HCT116 (cell line): ENCODE measurements around the gene RENBP. TPM values are rescaled to one million over a fixed set of nuclear protein-coding genes. Genes with fewer than 3 reads are reported as not detected.

Experiments
- ATAC-seq: fragments of 200-7000 bp; cut with Tn5 transposase; 2 replicates; pipeline ENCODE4 v1.9.1; 2020; ENCODE audit warnings: mild to moderate bottlenecking, moderate library complexity
- BruUV-seq: library from RNA; stranded (reverse); fragments of 400-500 nt; replicated peaks from 2 replicates; lab custom pipeline; 2021; lab: Mats Ljungman, UMichigan
- CTCF ChIA-PET: fragments of 300-600 bp; sonication (Branson Sonifier 250); formaldehyde crosslinking; loops from one replicate; lab custom pipeline; 2021; ENCODE audit warnings: antibody characterized with exemption; lab: Charles Lee
- POLR2A ChIA-PET: fragments of 300-600, 350-600 bp; sonication (Branson Sonifier 250); formaldehyde crosslinking; loops from one replicate; lab custom pipeline; 2021; ENCODE audit warnings: antibody characterized with exemption; lab: Charles Lee
- RAD21 ChIA-PET, 2 experiments: fragments of 300-600 bp; sonication (Branson Sonifier 250); formaldehyde crosslinking; loops; one replicate each; lab custom pipeline; 2023; ENCODE audit warnings: low total read pairs in 2 of 2; ENCODE audit not compliant: uncharacterized antibody in 2 of 2, unreplicated experiment in 2 of 2, low non-redundant PET in 1 of 2; lab: Charles Lee
- DNase-seq: peaks from one replicate; pipeline ENCODE4 v3.0.0-alpha.2; 2010; ENCODE audit warnings: low read depth, low spot score
- H2AFZ ChIP-seq: fragments of 200-600 bp; shearing (Covaris generic), sonication (generic); 2 replicates; pipeline ENCODE4 v1.6.1; 2017; ENCODE audit warnings: low read depth, mixed run types, mixed read lengths, antibody characterized with exemption, low read length; ENCODE audit not compliant: poor library complexity, severe bottlenecking
- H3K27ac ChIP-seq: 2 replicates; pipeline ENCODE4 v1.5.1; 2012; ENCODE audit warnings: low read depth, low read length
- H3K27me3 ChIP-seq: fragments of 200-600 bp; sonication (generic); 2 replicates; pipeline ENCODE4 v1.6.1; 2016; ENCODE audit warnings: mixed run types, low read length, mixed read lengths; ENCODE audit not compliant: insufficient read depth
- H3K36me3 ChIP-seq, 2 experiments: fragments of 200-500 bp in 1 of 2; fragments of 200-600 bp in 1 of 2; sonication (Bioruptor generic) in 1 of 2; sonication (generic) in 1 of 2; 2 replicates each; pipeline versions ENCODE4 v1.5.1 to v1.6.1; 2014 to 2016; ENCODE audit warnings: low read length in 2 of 2, inconsistent platforms in 1 of 2, mixed read lengths in 1 of 2, mixed run types in 1 of 2; ENCODE audit not compliant: insufficient read depth in 2 of 2, control insufficient read depth in 1 of 2
- H3K4me1 ChIP-seq, 2 experiments: fragments of 200-600 bp in 1 of 2; sonication (generic) in 1 of 2; 2 replicates each; pipeline versions ENCODE4 v1.5.1 to v1.6.1; 2012 to 2017; ENCODE audit warnings: low read length in 2 of 2, inconsistent platforms in 1 of 2, mild to moderate bottlenecking in 1 of 2, mixed read lengths in 1 of 2, mixed run types in 1 of 2, moderate library complexity in 1 of 2; ENCODE audit not compliant: insufficient read depth in 2 of 2, control insufficient read depth in 1 of 2
- H3K4me2 ChIP-seq: fragments of 200-600 bp; sonication (generic); 2 replicates; pipeline ENCODE4 v1.6.1; 2017; ENCODE audit warnings: mixed run types, low read length, mixed read lengths
- H3K4me3 ChIP-seq, 2 experiments: fragments of 200-600 bp in 1 of 2; sonication (generic) in 1 of 2; replicated peaks in 1 of 2; 2 replicates each; pipeline ENCODE4 v1.5.1; 2011 to 2016; ENCODE audit warnings: low read length in 2 of 2, control low read depth in 1 of 2, low read depth in 1 of 2, mild to moderate bottlenecking in 1 of 2, mixed read lengths in 1 of 2, mixed run types in 1 of 2
- H3K79me2 ChIP-seq: fragments of 200-600 bp; sonication (generic); 2 replicates; pipeline ENCODE4 v1.6.1; 2017; ENCODE audit warnings: mild to moderate bottlenecking, mixed run types, low read length, moderate library complexity, mixed read lengths; ENCODE audit not compliant: insufficient read depth
- H3K9ac ChIP-seq: fragments of 200-600 bp; sonication (generic); 2 replicates; pipeline ENCODE4 v1.6.1; 2016; ENCODE audit warnings: low read length, mixed read lengths
- H3K9me2 ChIP-seq: fragments of 200-600 bp; sonication (generic), shearing (Covaris generic); 2 replicates; pipeline ENCODE4 v1.6.1; 2017; ENCODE audit warnings: mixed run types, mild to moderate bottlenecking, moderate library complexity; ENCODE audit not compliant: insufficient read depth
- H3K9me3 ChIP-seq, 2 experiments: fragments of 200-500 bp in 1 of 2; fragments of 200-600 bp in 1 of 2; sonication (Bioruptor generic) in 1 of 2; sonication (generic) in 1 of 2; 2 replicates each; pipeline ENCODE4 v1.6.1; 2014 to 2017; ENCODE audit warnings: low read length in 2 of 2, mixed read lengths in 2 of 2, inconsistent platforms in 1 of 2, low read depth in 1 of 2, mild to moderate bottlenecking in 1 of 2, mixed run types in 1 of 2, moderate library complexity in 1 of 2; ENCODE audit not compliant: control insufficient read depth in 1 of 2, insufficient read depth in 1 of 2
- H4K20me1 ChIP-seq: fragments of 200-600 bp; sonication (generic), shearing (Covaris generic); 2 replicates; pipeline ENCODE4 v1.6.1; 2017; ENCODE audit warnings: mixed run types, mild to moderate bottlenecking, moderate library complexity; ENCODE audit not compliant: insufficient read depth
- EZH2 ChIP-seq: fragments of 200-600 bp; sonication (generic); IDR thresholded peaks from 2 replicates; pipeline ENCODE4 v1.6.1; 2017; ENCODE audit warnings: antibody characterized with exemption, mixed run types
- SP1 ChIP-seq: IDR thresholded peaks from 2 replicates; pipeline ENCODE4 v1.6.1; 2012; ENCODE audit warnings: low read depth
- SRF ChIP-seq: IDR thresholded peaks from 2 replicates; pipeline ENCODE4 v1.6.1; 2012; ENCODE audit warnings: low read depth
- TCF7L2 ChIP-seq: IDR thresholded peaks from 2 replicates; pipeline ENCODE4 v1.7.0; 2011; ENCODE audit warnings: borderline replicate concordance, inconsistent platforms; ENCODE audit not compliant: insufficient read depth, insufficient read length; ENCODE audit errors: extremely low read depth
- intact Hi-C: fragments of 100-400 bp; cut with micrococcal nuclease; formaldehyde crosslinking; loops from 2 replicates; pipeline ENCODE4 v1.10.0; 2022
- total RNA-seq: library from RNA; stranded (reverse); gene quantifications from one replicate; pipeline ENCODE4 v1.2.1, GENCODE V29; 2021; ENCODE audit not compliant: unreplicated experiment
- TF ChIP-seq, protein P1 (sequence below): IDR thresholded peaks from 2 replicates; pipeline ENCODE4 v1.6.1; 2012; ENCODE audit warnings: low read depth
- TF ChIP-seq, protein P2 (sequence below): IDR thresholded peaks from 2 replicates; pipeline ENCODE4 v1.6.1; 2012

RENBP gene
- total RNA-seq, 1 experiment from 2014 or later: 1.3 TPM

- H3K9me2 ChIP-seq: no peaks in the 10 kb centered on the region
- H3K9ac ChIP-seq: no peak overlapping the region
- POLR2A ChIA-PET: no interaction called here
- ATAC-seq (no peak), DNase-seq (no peak)
- H3K36me3 ChIP-seq: peaks cover 0 to 17% of the 10 kb centered on the region in 2 experiments; a peak in 1 of 4 replicates
- H3K27me3 ChIP-seq: no peaks in the 10 kb centered on the region
- H3K9me3 ChIP-seq: no peaks in the 10 kb centered on the region
- intact Hi-C loops: loop anchor here (2.0 kb wide), 1 partner anchor 187 kb away; the partner anchor contains the start of gene PLXNB3
- H3K4me1 ChIP-seq: no peaks in the 10 kb centered on the region; a peak in 1 of 4 replicates
- H3K27ac ChIP-seq: no peak overlapping the region
- no peak overlapping the region for H3K4me3 ChIP-seq
- BruUV-seq: no TSS peak
- TF ChIP-seq SP1 (no peak), SRF (no peak), EZH2 (no peak), TCF7L2 (no peak)
- TF ChIP-seq, protein P1, sequence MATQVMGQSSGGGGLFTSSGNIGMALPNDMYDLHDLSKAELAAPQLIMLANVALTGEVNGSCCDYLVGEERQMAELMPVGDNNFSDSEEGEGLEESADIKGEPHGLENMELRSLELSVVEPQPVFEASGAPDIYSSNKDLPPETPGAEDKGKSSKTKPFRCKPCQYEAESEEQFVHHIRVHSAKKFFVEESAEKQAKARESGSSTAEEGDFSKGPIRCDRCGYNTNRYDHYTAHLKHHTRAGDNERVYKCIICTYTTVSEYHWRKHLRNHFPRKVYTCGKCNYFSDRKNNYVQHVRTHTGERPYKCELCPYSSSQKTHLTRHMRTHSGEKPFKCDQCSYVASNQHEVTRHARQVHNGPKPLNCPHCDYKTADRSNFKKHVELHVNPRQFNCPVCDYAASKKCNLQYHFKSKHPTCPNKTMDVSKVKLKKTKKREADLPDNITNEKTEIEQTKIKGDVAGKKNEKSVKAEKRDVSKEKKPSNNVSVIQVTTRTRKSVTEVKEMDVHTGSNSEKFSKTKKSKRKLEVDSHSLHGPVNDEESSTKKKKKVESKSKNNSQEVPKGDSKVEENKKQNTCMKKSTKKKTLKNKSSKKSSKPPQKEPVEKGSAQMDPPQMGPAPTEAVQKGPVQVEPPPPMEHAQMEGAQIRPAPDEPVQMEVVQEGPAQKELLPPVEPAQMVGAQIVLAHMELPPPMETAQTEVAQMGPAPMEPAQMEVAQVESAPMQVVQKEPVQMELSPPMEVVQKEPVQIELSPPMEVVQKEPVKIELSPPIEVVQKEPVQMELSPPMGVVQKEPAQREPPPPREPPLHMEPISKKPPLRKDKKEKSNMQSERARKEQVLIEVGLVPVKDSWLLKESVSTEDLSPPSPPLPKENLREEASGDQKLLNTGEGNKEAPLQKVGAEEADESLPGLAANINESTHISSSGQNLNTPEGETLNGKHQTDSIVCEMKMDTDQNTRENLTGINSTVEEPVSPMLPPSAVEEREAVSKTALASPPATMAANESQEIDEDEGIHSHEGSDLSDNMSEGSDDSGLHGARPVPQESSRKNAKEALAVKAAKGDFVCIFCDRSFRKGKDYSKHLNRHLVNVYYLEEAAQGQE: no peak
- TF ChIP-seq, protein P2, sequence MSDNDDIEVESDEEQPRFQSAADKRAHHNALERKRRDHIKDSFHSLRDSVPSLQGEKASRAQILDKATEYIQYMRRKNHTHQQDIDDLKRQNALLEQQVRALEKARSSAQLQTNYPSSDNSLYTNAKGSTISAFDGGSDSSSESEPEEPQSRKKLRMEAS: no peak
- H3K4me2 ChIP-seq: no peak overlapping the region
- H3K79me2 ChIP-seq: no peaks in the 10 kb centered on the region; the same call in 1 of the 2 replicates
- H4K20me1 ChIP-seq: no peaks in the 10 kb centered on the region
- no peak overlapping the region for H2AFZ ChIP-seq
- CTCF ChIA-PET: no interaction called here
- RAD21 ChIA-PET: no interaction called here
Measured at GRCh38 chrX:153951683-153952372, 7.4 kb upstream of the RENBP start.
